Head of caudate nucleus (tissue), 42 donors: ENCODE data around the gene PBXIP1.
"Not testable (repeated sequence)": the region's sequence is repeated elsewhere in the genome, so short reads cannot be mapped to it uniquely, and the experiment has no call there.

Experiments used
- DNase-seq, 42 donors: peaks; one replicate each; pipeline versions ENCODE4 v3.0.0 to v3.0.0-alpha.2; 2020 to 2021; ENCODE audit warnings: mixed read lengths in 7 of 42
- intact Hi-C: fragments of 100-400 bp; cut with DNase I; formaldehyde crosslinking; loops from one replicate; pipeline ENCODE4 v1.15.0; 2022

Gene PBXIP1

GRCh38 chr1:154913273-154913672 is 42.6 kb downstream of the PBXIP1 start:
- DNase-seq: no peak
- intact Hi-C loops: no loop called here

GRCh38 chr1:154912755-154913154 is 43.1 kb downstream of the PBXIP1 start:
- DNase-seq: no peak

GRCh38 chr1:154911691-154912550 is 44.0 kb downstream of the PBXIP1 start:
- DNase-seq: no peak
- intact Hi-C loops: no loop called here

More at GRCh38 chr1:154912755-154913154, 43.1 kb downstream of the PBXIP1 start:
- intact Hi-C loops: no loop called here

GRCh38 chr1:154910851-154911250 is 45.0 kb downstream of the PBXIP1 start:
- DNase-seq: no peak
- intact Hi-C loops: no loop called here

GRCh38 chr1:154908937-154909336 is 47.0 kb downstream of the PBXIP1 start:
- intact Hi-C loops: no loop called here
- DNase-seq: no peak

- intact Hi-C loops, DNase-seq: not testable (repeated sequence)
Measured at GRCh38 chr1:154908129-154908528, 47.8 kb downstream of the PBXIP1 start.

- intact Hi-C loops: no loop called here
Measured at GRCh38 chr1:154906621-154907081, 49.2 kb downstream of the PBXIP1 start.

GRCh38 chr1:154902938-154903566 is 52.8 kb downstream of the PBXIP1 start:
- no peak for DNase-seq

More at GRCh38 chr1:154906621-154907081, 49.2 kb downstream of the PBXIP1 start:
- DNase-seq: no peak

GRCh38 chr1:154901591-154901990 is 54.3 kb downstream of the PBXIP1 start:
- intact Hi-C loops: no loop called here
- DNase-seq: no peak

More at GRCh38 chr1:154902938-154903566, 52.8 kb downstream of the PBXIP1 start:
- intact Hi-C loops: no loop called here

GRCh38 chr1:154899041-154899440 is 56.9 kb downstream of the PBXIP1 start:
- intact Hi-C loops: no loop called here
- no peak for DNase-seq

GRCh38 chr1:154896771-154897286 is 59.1 kb downstream of the PBXIP1 start:
- DNase-seq: peak in 27 of 42 donors; percentile 6 to 60 (median 24)
- intact Hi-C loops: no loop called here

GRCh38 chr1:154895798-154896197 is 60.1 kb downstream of the PBXIP1 start:
- intact Hi-C loops: no loop called here
- no peak for DNase-seq
